ENCODE data around the gene LKAAEAR1.

Gene LKAAEAR1

DNA sequence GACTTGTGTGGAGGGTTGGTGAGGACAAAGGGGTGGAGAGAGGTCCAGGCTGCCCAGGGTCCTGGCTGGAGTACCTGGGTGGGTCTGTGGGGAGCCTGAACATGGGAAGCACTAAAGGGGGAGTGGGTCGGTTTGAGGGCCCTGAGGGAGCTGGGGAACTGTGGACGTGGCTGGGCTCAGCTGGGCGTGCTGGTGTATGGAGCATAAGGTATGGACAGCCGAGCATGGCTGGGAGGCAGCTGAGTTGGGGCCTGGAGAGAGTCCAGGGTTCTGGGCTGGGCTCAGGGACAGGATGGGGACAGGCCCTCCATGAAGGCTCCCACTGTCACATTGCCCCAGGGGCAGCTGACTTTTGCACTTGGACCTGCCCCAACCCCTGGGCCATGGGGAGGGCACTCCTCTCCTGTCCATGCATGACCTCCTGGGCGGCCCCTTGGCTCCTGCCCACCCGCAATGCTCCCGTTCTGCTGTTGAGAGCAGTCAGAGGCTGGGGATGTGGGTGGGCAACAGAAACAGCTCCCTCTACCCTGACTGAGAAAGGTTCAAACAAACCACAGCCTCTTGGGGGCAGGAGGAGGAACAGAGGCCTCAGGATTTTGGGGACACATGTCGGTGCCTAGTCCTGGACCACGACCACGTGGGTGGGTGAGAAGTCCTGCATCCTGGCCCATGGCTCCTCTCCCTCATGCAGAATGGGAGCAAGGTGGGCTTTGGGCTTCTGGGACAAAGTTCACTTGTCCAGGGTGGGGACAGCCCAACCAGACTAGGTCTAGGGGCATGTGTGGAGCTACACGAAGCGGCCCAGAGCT is 43.8 kb downstream of the LKAAEAR1 start:
- no peak for DNase-seq

DNA sequence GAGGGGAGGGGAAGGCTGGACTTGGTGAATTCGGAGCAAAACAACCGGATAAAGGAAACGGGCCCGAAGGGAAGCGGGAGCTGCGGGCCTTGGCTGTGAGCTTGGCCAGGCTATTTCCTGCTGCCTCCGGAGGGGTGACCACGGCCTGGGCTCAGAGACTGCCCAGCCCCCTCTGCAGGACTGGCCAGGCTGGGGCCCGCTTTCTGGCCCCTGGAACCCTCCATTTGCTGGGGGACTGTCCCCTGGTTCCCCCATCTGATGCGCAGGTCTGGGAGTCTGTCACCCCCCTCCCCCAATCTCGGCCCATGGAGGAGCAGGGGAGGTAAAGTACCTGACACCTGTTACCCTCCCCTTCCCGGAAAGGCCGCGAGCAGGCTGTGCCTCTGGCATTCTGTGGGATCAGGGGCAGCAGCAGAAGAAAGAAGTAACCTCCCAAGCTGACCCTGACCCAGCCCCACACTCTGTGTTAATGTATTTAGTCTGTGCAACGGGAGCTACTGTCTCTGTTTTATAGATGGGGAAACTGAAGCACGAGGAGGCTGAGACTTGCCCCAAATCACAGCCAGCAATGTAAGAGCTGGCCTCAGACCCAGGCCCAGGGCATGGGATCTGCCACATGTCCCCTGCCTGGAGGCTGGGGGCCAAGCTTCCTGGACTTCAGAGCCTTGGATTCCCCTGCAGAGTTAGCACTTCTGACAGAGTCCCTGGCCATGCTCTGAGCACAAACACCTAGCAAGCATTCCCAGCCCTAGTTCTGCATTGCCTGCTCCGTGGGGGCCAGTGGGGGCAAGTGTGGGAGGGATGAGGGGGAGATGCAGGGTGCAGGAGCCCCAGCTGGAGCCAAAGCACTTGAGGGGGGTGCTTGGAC is 44.7 kb downstream of the LKAAEAR1 start:
- no peak for DNase-seq

DNA sequence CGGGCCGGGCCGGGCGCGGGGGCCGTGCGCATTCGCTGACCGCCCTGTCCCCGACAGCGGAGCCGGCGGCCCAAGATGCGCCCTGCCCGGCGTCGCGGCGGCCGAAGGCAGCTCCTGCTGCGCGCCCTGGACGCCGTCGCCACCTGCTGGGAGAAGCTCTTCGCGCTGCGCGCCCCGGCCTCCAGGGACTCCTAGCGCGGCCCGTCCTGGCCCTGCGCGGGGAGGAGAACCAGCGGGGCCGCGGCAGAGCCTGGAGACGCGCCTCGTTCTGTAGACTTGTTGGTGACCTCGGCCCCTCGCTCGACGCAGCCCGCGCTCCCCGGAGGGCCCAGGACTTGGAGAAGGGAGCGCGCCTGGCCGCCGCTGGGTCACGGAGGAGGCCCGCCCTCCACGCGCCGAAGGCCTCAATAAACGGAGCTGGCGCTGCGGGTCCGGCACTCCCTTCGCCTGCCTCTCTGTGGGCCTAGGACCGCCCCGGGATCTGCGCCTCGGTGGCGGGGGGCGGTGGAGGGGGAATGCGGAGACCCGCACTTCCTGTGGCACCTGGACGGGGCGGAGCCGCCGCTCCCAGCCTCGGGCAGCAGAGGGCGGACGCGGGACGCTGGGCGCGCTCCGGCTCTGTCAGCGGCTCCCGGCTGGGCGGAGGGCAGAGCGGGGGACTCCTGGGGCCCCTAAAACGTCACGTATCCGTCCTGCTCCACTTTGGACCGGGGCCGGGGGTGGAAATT is 45.5 kb downstream of the LKAAEAR1 start:
- peak in 13 of 56 donors; percentile 1 to 52 (median 17) for DNase-seq

DNA sequence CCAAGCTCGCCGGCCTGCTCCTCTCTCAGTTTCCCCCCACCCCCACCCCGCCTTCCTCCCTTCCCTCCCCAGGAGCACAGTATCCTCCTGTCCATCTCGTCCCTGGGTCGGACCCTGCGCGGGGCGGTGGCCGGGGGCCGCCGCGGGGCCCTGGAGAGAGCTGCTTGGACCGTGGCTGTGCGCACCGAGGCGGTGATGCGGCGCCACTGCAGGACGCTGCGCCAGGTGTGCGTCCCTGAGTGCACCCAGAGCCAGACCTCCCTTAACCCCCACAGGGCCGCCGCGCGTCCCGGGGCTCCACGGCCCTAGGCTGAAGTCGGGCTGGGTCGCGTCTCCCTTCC is 46.0 kb downstream of the LKAAEAR1 start:
- DNase-seq: no peak

DNA sequence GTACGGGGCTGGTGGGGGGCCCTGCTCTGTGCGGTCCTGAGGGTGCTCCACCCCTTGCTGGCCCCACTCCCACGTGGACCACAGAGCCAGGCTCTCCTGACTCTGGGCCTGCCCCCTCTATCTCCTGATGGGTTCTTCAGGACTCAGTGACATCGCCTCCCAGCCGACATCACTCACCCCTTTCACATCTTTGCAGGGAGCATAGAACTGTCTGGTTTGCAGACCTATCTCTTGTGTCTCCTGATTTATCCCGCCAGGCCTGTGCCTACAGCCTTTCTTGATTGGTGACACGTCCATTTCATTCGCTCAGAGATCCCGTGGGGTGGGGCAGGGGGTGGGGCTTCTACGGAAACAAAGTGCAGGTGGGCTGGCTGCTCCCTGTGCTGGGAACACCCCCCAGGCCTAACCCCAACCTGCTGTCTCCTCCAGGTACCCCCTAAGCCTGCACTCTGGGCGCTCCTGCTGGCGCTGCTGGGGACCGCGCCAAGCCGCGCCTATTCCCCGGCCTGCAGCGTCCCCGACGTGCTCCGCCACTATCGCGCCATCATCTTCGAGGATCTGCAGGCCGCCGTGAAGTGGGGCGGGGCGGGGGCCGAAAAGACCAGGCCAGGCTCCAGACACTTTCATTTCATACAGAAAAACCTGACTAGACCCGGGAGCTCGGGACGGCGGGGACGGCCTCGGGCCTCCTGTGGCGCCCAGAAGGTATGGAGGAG is 46.5 kb downstream of the LKAAEAR1 start:
- no peak for DNase-seq

DNA sequence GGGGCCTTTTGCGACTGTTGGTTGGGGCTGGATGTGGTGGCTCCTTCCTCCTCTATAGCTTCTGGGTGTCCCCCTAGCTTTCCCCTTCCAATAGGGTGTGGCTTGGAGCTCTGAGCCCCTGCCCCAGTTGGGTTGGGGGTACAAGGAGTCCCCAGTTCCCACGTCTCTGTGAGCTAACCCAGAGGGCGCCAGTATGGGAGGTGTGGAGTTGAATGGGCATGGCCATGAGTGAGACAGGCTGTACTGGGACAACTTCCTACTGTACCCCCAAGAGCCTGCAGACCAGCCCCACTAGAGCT is 47.0 kb downstream of the LKAAEAR1 start:
- DNase-seq: no peak

DNA sequence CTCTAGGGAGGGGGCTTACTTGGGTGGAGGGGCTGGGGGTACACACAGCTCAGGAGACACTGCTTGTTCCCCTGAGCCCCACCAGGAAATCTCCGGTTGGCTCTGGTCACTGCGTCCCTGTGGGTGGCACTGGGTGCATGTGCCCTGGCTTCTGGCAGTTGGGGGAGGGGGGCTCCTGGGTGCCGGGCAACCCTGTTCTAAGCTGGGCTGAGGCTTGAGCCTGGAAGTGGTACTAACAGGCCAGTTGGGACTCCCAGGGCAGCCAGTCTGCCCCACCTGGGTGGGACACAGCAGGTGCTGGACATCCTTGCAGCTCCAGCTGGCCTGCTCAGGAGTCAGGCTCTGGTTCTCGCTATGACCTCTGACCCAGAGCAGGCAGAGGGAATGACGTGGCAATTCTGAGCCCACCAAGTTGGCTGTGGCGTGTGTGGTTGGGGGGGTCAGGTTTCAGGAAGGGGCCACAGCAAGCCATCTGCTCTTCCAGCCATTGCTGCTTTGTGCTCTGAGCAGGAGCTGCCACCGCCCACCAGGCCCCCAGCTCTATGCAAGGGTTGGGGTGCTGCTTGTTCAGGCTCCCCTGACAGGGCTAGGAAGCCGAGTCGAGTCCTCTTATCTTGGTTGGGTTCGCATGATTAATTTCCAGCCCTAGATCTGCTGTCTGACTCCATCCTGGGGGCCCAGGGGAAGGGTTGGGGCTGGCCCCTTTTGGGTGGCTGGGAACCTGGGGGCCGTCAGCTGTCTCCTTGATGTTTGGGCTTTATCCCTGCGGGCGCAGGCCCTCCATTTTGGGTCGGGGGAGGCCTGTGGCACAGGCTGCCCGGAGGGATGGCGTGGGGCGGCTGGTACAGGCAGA is 47.6 kb downstream of the LKAAEAR1 start:
- no peak for DNase-seq

DNA sequence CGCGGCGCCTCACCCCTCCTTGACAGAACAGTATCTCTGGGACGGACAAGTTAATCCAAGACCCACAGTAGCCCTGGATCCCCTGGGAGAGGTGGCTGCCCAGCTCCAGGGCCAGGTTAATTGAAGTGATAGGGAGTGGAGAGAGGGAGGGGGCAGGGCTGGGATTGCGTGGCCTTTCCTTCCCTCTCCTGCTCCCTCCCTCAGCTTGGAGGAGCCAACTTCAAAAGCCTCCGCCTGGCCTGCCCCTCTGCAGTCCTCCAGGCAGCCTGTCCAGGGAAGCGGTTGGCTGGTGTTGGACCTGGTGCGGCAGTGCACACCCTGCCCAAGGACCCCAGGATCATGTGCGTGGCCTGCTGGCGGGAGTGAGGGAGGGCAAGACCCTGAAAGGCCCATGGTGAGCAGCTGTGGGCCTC is 48.3 kb downstream of the LKAAEAR1 start, which contains the start of gene C20orf204:
Gene C20orf204, plus strand, starts transcription at position 250 of the 413 bp plus-strand sequence. Its CDS starts 142 bp downstream, at position 392.
- DNase-seq: no peak

DNA sequence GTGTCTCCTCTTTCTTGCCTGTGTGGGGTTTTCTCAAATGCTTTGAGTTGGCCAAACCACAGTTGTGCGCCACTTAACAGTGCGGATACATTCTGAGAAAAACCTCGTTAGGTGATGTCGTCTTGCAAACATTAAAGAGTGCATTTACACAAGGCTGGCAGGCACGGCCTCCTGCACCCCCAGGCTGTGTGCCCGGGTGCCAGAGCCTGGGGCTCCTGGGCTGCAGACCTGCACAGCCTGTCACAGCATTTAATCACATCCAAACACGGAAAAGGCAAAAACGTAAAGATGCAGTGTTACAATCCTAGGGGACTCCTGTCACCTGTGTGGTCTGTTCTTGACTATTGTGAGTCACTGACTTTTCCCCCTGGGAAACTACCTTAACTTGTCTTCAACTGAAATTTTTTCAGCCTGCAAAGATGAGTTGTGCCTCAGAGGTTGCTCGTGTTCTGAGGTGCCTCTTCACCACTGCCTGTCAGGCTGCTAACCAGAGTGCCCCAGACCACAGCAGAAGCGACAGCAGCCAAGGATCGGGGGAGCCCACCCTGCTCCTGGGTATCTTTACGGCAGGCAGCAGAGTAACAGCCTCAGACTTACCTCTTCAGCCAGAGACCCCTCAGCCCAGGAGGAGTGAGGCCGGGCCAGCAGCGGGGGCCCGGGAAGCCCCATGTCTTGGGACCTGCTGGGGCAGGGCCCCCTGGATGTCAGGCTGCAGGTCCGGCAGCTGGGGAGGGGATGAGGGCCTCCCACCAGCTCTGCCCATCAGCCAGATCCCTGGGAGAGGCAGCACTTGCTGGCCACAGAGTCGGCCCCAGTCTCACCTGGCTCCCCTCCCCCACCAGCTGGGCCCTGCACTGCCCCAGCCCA is 48.9 kb downstream of the LKAAEAR1 start:
- DNase-seq: no peak

DNA sequence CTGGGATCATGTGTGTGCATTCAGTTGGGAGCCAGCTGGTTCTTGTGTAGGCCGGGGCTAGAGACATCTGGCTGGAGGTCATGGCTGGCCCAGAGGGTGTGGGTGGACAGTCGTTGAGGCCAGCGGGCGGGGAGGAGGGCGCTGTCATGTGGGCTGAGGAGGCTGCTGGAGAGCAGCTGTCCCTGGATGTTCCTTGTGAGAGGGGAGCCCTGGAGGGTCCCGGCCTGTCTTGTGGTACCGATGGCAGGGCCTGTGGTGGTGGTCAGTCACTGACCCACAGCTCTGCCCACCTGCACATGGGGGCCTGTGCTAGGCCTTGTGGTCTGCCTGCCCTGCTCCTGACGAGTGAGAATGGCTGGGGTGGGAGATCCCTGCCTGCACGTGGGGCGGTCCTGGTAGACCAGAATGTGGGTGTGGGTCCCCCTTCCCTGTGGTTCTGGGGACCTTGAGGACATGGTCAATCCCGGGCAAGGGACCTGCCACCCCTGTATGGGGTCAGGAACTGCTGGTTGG is 50.2 kb downstream of the LKAAEAR1 start:
- no peak for DNase-seq
